SK-N-SH (cell line): ENCODE results near the gene SLC1A2. TPM values are rescaled to one million over a fixed set of nuclear protein-coding genes. Genes with fewer than 3 reads are reported as not detected.
A peak's percentile ranks its signal among the peaks of the same experiment; 100 is the strongest.

Source experiments
- CTCF ChIA-PET: fragments of 300-600, 350-600 bp; formaldehyde crosslinking; extraction: SDS; loops from one replicate; lab custom pipeline; 2021; lab: Yijun Ruan, JAX
- POLR2A ChIA-PET: fragments of 350-600 bp; sonication (Branson Sonifier 250); formaldehyde crosslinking; extraction: SDS; loops from one replicate; lab custom pipeline; 2020; ENCODE audit warnings: antibody characterized with exemption, inconsistent platforms; lab: Yijun Ruan, JAX
- DNase-seq: peaks from one replicate; pipeline ENCODE4 v3.0.0; 2012
- H2AFZ ChIP-seq: fragments of 200-600 bp; sonication (generic); 2 replicates; pipeline ENCODE4 v1.8.1; 2016; ENCODE audit warnings: antibody characterized with exemption, mild to moderate bottlenecking, low read depth
- H3F3A ChIP-seq: fragments of 200-600 bp; sonication (generic); replicated peaks from 2 replicates; pipeline ENCODE3; 2016; ENCODE audit warnings: antibody characterized with exemption, mild to moderate bottlenecking; ENCODE audit not compliant: insufficient read depth
- H3K27ac ChIP-seq, 2 experiments: fragments of 200-500 bp in 1 of 2; fragments of 200-600 bp in 1 of 2; sonication (Bioruptor generic) in 1 of 2; sonication (generic), shearing (Covaris generic) in 1 of 2; 2 replicates each; pipeline versions ENCODE4 v1.5.1 to v1.6.1; 2014 to 2016; ENCODE audit warnings: low read depth in 2 of 2, inconsistent platforms in 1 of 2, low read length in 1 of 2, mild to moderate bottlenecking in 1 of 2, mixed read lengths in 1 of 2
- H3K27me3 ChIP-seq: fragments of 200-600 bp; sonication (generic), shearing (Covaris generic); 2 replicates; pipeline ENCODE4 v1.6.1; 2016; ENCODE audit warnings: mixed run types; ENCODE audit not compliant: insufficient read depth
- H3K36me3 ChIP-seq, 2 experiments: fragments of 200-500 bp in 1 of 2; fragments of 200-600 bp in 1 of 2; sonication (Bioruptor generic) in 1 of 2; sonication (generic) in 1 of 2; replicated peaks in 1 of 2; 2 replicates each; pipeline versions ENCODE3 to v1.5.1; 2014 to 2016; ENCODE audit warnings: low read length in 1 of 2, mild to moderate bottlenecking in 1 of 2; ENCODE audit not compliant: insufficient read depth in 2 of 2, control insufficient read depth in 1 of 2
- H3K4me1 ChIP-seq, 2 experiments: fragments of 200-500 bp in 1 of 2; fragments of 200-600 bp in 1 of 2; sonication (Bioruptor generic) in 1 of 2; sonication (generic), shearing (Covaris generic) in 1 of 2; 2 replicates each; pipeline versions ENCODE4 v1.5.1 to v1.6.1; 2014 to 2016; ENCODE audit warnings: low read depth in 1 of 2, low read length in 1 of 2, mixed run types in 1 of 2; ENCODE audit not compliant: insufficient read depth in 2 of 2, control insufficient read depth in 1 of 2
- H3K4me2 ChIP-seq: fragments of 200-600 bp; sonication (generic), shearing (Covaris generic); 2 replicates; pipeline ENCODE4 v1.6.1; 2017; ENCODE audit warnings: mixed run types
- H3K4me3 ChIP-seq, 2 experiments: fragments of 200-500 bp in 1 of 2; fragments of 200-600 bp in 1 of 2; sonication (Bioruptor generic) in 1 of 2; sonication (generic), shearing (Covaris generic) in 1 of 2; 2 replicates each; pipeline versions ENCODE4 v1.5.1 to v1.8.1; 2014 to 2016; ENCODE audit warnings: low read depth in 2 of 2, inconsistent platforms in 1 of 2, low read length in 1 of 2, mild to moderate bottlenecking in 1 of 2, mixed read lengths in 1 of 2, moderate library complexity in 1 of 2
- H3K79me2 ChIP-seq: fragments of 200-600 bp; sonication (generic); 2 replicates; pipeline ENCODE4 v1.8.1; 2017; ENCODE audit warnings: mild to moderate bottlenecking; ENCODE audit not compliant: insufficient read depth
- H3K9ac ChIP-seq: fragments of 200-600 bp; sonication (generic); 2 replicates; pipeline ENCODE4 v1.6.1; 2017; ENCODE audit warnings: mixed run types
- H3K9me2 ChIP-seq: fragments of 200-600 bp; sonication (generic); 2 replicates; pipeline ENCODE4 v1.6.1; 2017; ENCODE audit warnings: mixed run types
- H3K9me3 ChIP-seq: fragments of 200-600 bp; sonication (generic); 2 replicates; pipeline ENCODE4 v1.6.1; 2017; ENCODE audit warnings: mixed run types, mild to moderate bottlenecking, moderate library complexity
- H4K20me1 ChIP-seq: fragments of 200-600 bp; sonication (generic); 2 replicates; pipeline ENCODE4 v1.6.1; 2017; ENCODE audit warnings: mild to moderate bottlenecking, mixed run types; ENCODE audit not compliant: insufficient read depth
- CHD2 ChIP-seq: fragments of 150-350 bp; IDR thresholded peaks from 2 replicates; pipeline ENCODE4 v1.6.1; 2018; ENCODE audit warnings: low read length; ENCODE audit not compliant: partially characterized antibody
- CTCF ChIP-seq: fragments of 200-600 bp; sonication (generic); IDR thresholded peaks from 2 replicates; pipeline ENCODE4 v1.6.1; 2017; ENCODE audit warnings: antibody characterized with exemption, mild to moderate bottlenecking, moderate library complexity
- ELF1 ChIP-seq: IDR thresholded peaks from 2 replicates; pipeline ENCODE4 v1.4.0; 2012
- EP300 ChIP-seq, 2 experiments: IDR thresholded peaks; 2 replicates each; pipeline versions ENCODE4 v1.4.0 to v1.6.1; 2012; ENCODE audit warnings: borderline replicate concordance in 1 of 2, low read depth in 1 of 2, low read length in 1 of 2
- EZH2phosphoT487 ChIP-seq: fragments of 200-600 bp; sonication (generic); IDR thresholded peaks from 2 replicates; pipeline ENCODE4 v1.6.1; 2017; ENCODE audit warnings: low read depth, mixed run types, mild to moderate bottlenecking, antibody characterized with exemption, moderate library complexity, borderline replicate concordance
- FOSL2 ChIP-seq: IDR thresholded peaks from 2 replicates; pipeline ENCODE4 v1.4.0; 2012; ENCODE audit warnings: low read depth, mild to moderate bottlenecking, moderate library complexity, borderline replicate concordance
- FOXJ3 ChIP-seq: sonication (generic); formaldehyde crosslinking; IDR thresholded peaks from 2 replicates; pipeline ENCODE4 v1.5.1; 2020; ENCODE audit warnings: mild to moderate bottlenecking, missing genetic modification reagents
- FOXM1 ChIP-seq: IDR thresholded peaks from 2 replicates; pipeline ENCODE4 v1.4.0; 2012; ENCODE audit warnings: low read depth, mild to moderate bottlenecking
- GATA2 ChIP-seq: sonication (generic); formaldehyde crosslinking; IDR thresholded peaks from 2 replicates; pipeline ENCODE4 v1.5.0; 2020; ENCODE audit warnings: mild to moderate bottlenecking, missing genetic modification reagents
- JUND ChIP-seq: IDR thresholded peaks from 2 replicates; pipeline ENCODE4 v1.4.0; 2012
- MEF2A ChIP-seq: IDR thresholded peaks from 2 replicates; pipeline ENCODE4 v1.4.0; 2012; ENCODE audit warnings: low read depth, borderline replicate concordance
- MXI1 ChIP-seq: IDR thresholded peaks from 2 replicates; pipeline ENCODE4 v1.6.1; 2012; ENCODE audit warnings: mild to moderate bottlenecking, low read depth, low read length, improper control_type of control experiment
- NRF1 ChIP-seq: IDR thresholded peaks from 2 replicates; pipeline ENCODE4 v1.6.1; 2012; ENCODE audit warnings: low read depth, mild to moderate bottlenecking, low read length
- RAD21 ChIP-seq: IDR thresholded peaks from 2 replicates; pipeline ENCODE4 v1.6.1; 2012; ENCODE audit warnings: mild to moderate bottlenecking, low read length
- RCOR1 ChIP-seq: fragments of 150-350 bp; IDR thresholded peaks from 2 replicates; pipeline ENCODE4 v1.6.1; 2017; ENCODE audit warnings: antibody characterized with exemption, low read length
- REST ChIP-seq: IDR thresholded peaks from 2 replicates; pipeline ENCODE4 v1.6.1; 2012; ENCODE audit warnings: mild to moderate bottlenecking, low read depth, low read length, moderate library complexity
- RFX5 ChIP-seq: IDR thresholded peaks from 2 replicates; pipeline ENCODE4 v1.6.1; 2012; ENCODE audit warnings: mild to moderate bottlenecking, improper control_type of control experiment, low read length
- RXRA ChIP-seq: IDR thresholded peaks from 2 replicates; pipeline ENCODE4 v1.4.0; 2012; ENCODE audit warnings: low read depth, mild to moderate bottlenecking, borderline replicate concordance
- SMC3 ChIP-seq: IDR thresholded peaks from 2 replicates; pipeline ENCODE4 v1.6.1; 2012; ENCODE audit warnings: low read depth, low read length, improper control_type of control experiment
- TCF12 ChIP-seq: IDR thresholded peaks from 2 replicates; pipeline ENCODE4 v1.4.0; 2012
- USF2 ChIP-seq: fragments of 150-350 bp; IDR thresholded peaks from 2 replicates; pipeline ENCODE4 v1.6.1; 2017; ENCODE audit warnings: antibody characterized with exemption, low read length, low read depth, borderline replicate concordance
- YY1 ChIP-seq: IDR thresholded peaks from 2 replicates; pipeline ENCODE4 v1.4.0; 2012; ENCODE audit warnings: low read depth, mild to moderate bottlenecking
- WGBS: methylation state at CpG from one replicate; pipeline ENCODE4 v1.1.6; 2017; ENCODE audit warnings: low lambda C conversion rate; 5-methylcytosine and 5-hydroxymethylcytosine counted together
- polyA plus RNA-seq, 3 experiments: library from polyadenylated mRNA; depleted of rRNA; stranded (reverse); fragments of >200 nt; gene quantifications; 2 replicates each; pipeline ENCODE4 v1.2.3, GENCODE V29; 2012
- TF ChIP-seq, protein P1 (sequence below): IDR thresholded peaks from 2 replicates; pipeline ENCODE4 v1.4.0; 2012; ENCODE audit warnings: low read depth, borderline replicate concordance

Gene SLC1A2
- polyA plus RNA-seq, 1 of the 3 experiments (the other 2 are of a cell fraction) = under 0.01 TPM

DNA sequence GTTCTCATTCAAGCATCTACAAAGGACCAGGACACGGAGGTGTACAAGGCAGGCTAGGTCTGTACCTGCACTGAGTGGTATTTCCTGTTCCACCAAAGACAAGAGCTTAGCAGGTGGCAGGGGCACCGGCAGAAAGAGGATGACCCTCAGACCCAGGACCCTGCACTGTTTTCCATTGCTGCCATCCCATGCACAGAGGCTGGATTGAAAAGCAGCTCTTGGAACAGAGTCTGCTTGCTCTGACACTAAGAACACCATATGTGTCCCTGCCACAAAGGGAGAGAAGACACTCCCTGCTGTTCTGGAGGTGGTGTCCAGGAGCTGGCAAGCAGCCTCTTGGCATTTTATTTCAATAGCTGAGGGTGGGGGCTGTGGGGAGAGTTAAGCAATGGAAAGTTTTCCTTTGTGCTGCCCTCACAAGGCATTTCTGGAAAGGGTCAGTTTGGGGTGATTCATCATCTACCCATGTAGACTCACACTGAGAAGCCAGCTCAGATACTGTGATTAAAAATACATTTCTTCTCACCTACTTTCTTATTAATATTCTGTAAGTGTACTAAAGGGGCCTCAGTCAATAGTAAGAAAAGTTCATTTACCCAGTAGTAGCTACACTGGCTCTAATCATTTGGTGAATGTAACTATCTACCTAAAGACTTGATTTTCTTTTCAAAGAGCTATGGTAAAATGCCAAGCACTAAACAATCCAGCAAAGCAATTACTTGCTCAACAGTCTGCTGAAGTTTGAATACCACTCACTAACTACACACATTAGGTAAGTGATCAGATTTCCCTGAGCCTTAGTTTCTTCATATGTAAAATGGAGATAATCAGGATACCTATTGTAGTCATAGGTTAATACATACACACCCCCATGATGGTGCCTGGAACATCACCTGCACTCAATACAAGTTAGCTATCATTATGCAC lies 55.2 kb downstream of the SLC1A2 start:
- peak overlapping the region; percentile 48 for H3K4me2 ChIP-seq
- H3K4me1 ChIP-seq = peaks cover 3 to 8% of the 10 kb centered on the region in 2 experiments; a peak in 3 of 4 replicates
- H3F3A ChIP-seq = peaks cover 3% of the 10 kb centered on the region
- ChIA-PET CTCF (interaction anchor here (1.0 to 3.5 kb wide), 3 partner anchors 10 to 57 kb away, joined by 3 to 13 read pairs (median 3); no protein-coding TSS in a partner anchor), POLR2A (no interaction called here)
- H3K9me2 ChIP-seq = no peaks in the 10 kb centered on the region
- H3K79me2 ChIP-seq = no peaks in the 10 kb centered on the region
- no peak overlapping the region for H3K4me3 ChIP-seq
- DNase-seq = no peak
- 0 out of 2 replicates have a peak overlapping the region, but pooled peaks have one; percentile 48 for H2AFZ ChIP-seq
- 93% methylated on average over 2 of the region's 2 CpGs for WGBS
- no peaks in the 10 kb centered on the region for H3K36me3 ChIP-seq
- H3K27ac ChIP-seq = peak overlapping the region in 1 of 2 experiments; percentile 84; a peak in 2 of 4 replicates
- H3K9ac ChIP-seq = peak overlapping the region; percentile 16; the same call in 1 of the 2 replicates
- H3K9me3 ChIP-seq = no peaks in the 10 kb centered on the region
- H3K27me3 ChIP-seq = no peaks in the 10 kb centered on the region
- H4K20me1 ChIP-seq = no peaks in the 10 kb centered on the region
- TF ChIP-seq NRF1 (no peak), REST (no peak), EZH2phosphoT487 (no peak), YY1 (no peak), RXRA (peak; percentile 94), JUND (peak; percentile 77), EP300 (IDR thresholded peaks at IDR 0.05; ENCODE audit: borderline replicate concordance in 1 of 2, low read depth in 1 of 2, low read length in 1 of 2) (peak in 1 of 2 experiments; percentile 88; a peak in 2 of 4 replicates), RAD21 (no peak), MXI1 (no peak), SMC3 (no peak), TCF12 (peak; percentile 91), ELF1 (no peak), FOXM1 (no peak), GATA2 (CRISPR knock-in tag) (no peak), MEF2A (0 out of 2 replicates have a peak, but pooled peaks have one; percentile 48), USF2 (no peak), FOXJ3 (no peak), CHD2 (no peak), FOSL2 (peak; percentile 89), RCOR1 (no peak), CTCF (no peak), RFX5 (no peak)
- TF ChIP-seq, protein P1, sequence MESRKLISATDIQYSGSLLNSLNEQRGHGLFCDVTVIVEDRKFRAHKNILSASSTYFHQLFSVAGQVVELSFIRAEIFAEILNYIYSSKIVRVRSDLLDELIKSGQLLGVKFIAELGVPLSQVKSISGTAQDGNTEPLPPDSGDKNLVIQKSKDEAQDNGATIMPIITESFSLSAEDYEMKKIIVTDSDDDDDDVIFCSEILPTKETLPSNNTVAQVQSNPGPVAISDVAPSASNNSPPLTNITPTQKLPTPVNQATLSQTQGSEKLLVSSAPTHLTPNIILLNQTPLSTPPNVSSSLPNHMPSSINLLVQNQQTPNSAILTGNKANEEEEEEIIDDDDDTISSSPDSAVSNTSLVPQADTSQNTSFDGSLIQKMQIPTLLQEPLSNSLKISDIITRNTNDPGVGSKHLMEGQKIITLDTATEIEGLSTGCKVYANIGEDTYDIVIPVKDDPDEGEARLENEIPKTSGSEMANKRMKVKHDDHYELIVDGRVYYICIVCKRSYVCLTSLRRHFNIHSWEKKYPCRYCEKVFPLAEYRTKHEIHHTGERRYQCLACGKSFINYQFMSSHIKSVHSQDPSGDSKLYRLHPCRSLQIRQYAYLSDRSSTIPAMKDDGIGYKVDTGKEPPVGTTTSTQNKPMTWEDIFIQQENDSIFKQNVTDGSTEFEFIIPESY = 0 out of 2 replicates have a peak, but pooled peaks have one; percentile 35
